Breast epithelium (tissue), 3 donors: ENCODE measurements around the gene HEXIM1.

ENCODE experiments used
- CTCF ChIP-seq, 3 donors: fragments of 450-650 bp; IDR thresholded peaks; one replicate each; pipeline ENCODE4 v1.5.1; 2016 to 2017; ENCODE audit warnings: antibody characterized with exemption in 3 of 3, mild to moderate bottlenecking in 3 of 3, moderate library complexity in 3 of 3
- POLR2A ChIP-seq: fragments of 450-650 bp; IDR thresholded peaks from one replicate; pipeline ENCODE4 v1.6.1; 2016; ENCODE audit warnings: antibody characterized with exemption, mild to moderate bottlenecking, moderate library complexity
- POLR2AphosphoS5 ChIP-seq, 3 donors: sonication (generic); formaldehyde crosslinking; IDR thresholded peaks; one replicate each; pipeline ENCODE4 v1.6.1; 2017; ENCODE audit warnings: antibody characterized with exemption in 3 of 3

- TF ChIP-seq POLR2AphosphoS5 (IDR thresholded peaks at IDR 0.05) (no peak), CTCF (IDR thresholded peaks at IDR 0.05) (no peak), POLR2A (no peak)
These were observed 41.7 kb upstream of the HEXIM1 start for GRCh38 chr17:45106582-45106981.
